Superior temporal gyrus (tissue), 1 donor: ENCODE results near the gene LYPD6.
"Not testable (repeated sequence)": the region's sequence is repeated elsewhere in the genome, so short reads cannot be mapped to it uniquely, and the experiment has no call there.

Experiments
- DNase-seq: peaks from one replicate; pipeline ENCODE4 v3.0.0-alpha.2; 2016; ENCODE audit errors: extremely low spot score

LYPD6 gene

GRCh38 chr2:149451417-149452165 lies 121.2 kb downstream of the LYPD6 start:
- DNase-seq = no peak

DNA sequence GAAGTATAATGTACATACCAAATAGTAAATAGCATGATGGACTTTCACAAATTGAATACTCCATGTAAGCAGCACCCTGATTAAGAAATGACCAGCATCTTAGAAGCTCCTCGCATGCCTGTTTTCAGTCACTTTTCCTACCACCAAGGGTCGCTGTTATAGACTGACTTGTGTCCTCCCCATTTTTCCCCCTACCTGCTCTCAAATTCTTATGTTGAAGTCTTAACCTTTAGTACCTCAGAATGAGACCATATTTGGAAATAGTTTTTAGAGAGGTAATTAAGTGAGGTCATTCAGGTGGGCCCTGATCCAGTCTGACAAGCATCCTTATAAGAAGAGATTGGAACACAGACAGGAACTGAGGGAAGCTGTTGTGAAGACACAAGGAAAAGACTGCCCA lies 125.9 kb downstream of the LYPD6 start:
- DNase-seq = no peak

GRCh38 chr2:149458502-149458901 lies 128.1 kb downstream of the LYPD6 start:
- no peak for DNase-seq

DNA sequence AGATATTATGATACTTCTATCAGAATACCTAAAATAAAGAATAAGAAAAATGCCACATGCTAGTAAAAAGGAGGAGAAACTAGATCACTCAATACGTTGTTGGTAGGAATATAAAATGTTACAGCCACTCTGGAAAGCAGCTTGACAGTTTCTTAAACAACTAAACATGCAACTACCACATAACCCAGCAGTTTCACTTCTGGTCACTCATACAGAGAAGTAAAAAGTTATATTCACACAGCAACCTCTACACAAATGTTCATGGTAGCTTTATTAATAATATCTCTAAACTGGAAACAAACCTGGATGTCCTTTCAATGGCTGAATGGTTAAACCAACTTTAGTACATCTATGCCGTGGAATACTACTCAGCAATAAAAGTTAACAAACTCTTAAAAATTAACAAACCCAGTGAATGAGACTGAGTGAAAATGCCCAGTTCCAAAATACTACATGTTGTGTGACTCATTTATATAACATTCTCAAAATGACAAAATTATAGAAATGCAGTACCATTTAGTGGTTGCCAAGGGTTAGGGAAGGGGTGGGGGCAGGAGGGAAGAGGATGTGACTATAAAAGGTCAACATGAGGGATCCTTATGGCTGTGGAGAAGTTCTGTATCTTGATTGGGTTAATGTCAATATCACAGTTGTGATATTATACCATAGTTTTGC lies 133.1 kb downstream of the LYPD6 start:
- no peak for DNase-seq

DNA sequence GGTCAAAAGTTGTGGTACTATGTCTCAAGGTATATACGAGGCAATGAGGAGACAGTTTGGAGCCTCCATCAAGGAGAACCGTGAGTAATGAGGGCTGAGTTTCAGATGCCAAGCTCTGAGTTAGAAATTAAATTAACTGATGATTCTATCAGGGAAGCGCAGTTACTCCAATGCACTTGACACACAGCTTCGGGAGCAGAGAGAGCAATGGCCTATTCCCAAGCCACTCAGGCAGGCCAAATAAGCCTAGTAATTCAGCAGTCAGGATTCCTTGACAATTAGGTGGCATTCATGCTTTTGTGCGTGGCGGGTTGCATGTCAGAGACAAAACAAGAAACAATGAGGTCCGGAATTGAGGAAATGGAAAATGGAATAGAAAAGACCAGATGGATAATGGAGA lies 134.0 kb downstream of the LYPD6 start:
- no peak for DNase-seq

GRCh38 chr2:149465873-149466272 lies 135.5 kb downstream of the LYPD6 start:
- DNase-seq = no peak

- no peak for DNase-seq
Measured at GRCh38 chr2:149466635-149467034, 136.2 kb downstream of the LYPD6 start.

DNA sequence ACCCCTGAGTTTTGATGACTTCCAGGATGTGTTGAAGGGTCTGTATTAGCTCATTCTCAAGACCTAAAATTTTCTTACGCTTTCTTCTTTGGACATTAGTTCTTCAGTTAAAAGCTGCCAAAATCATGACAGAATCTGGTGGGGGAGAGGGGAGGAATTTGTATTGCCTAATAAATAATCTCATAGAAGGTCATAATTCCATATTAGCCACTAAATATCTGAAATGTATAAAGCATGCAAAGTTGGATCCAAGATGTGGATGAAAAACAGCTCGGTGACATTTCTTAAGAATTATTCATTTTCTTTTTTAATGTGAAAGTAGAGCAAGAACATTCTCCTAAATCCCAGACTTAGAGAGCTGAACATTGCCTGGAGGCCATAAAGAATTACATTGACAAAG lies 137.0 kb downstream of the LYPD6 start:
- DNase-seq = no peak

GRCh38 chr2:149468636-149469035 lies 138.2 kb downstream of the LYPD6 start:
- DNase-seq = no peak

DNA sequence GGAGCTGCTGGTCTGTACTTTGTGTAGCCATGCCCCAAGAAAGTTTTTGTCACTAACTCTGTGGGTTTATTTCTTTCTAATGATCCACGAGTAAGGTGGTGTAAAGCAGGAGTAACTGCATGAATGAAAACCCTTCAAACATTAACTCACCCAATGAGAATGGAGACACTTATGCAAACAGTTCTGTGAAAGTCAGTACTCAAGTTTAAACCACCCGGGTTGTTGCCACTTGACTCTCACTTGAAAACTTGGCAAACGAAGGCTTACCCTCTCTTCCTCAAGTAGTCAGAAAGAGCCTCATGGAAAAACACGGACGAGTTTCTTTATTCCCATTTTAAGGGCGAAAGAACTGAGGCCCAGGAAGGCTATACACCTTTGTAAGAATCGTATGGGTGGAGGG lies 139.7 kb downstream of the LYPD6 start:
- no peak for DNase-seq

GRCh38 chr2:149472413-149472812 lies 142.0 kb downstream of the LYPD6 start:
- no peak for DNase-seq

DNA sequence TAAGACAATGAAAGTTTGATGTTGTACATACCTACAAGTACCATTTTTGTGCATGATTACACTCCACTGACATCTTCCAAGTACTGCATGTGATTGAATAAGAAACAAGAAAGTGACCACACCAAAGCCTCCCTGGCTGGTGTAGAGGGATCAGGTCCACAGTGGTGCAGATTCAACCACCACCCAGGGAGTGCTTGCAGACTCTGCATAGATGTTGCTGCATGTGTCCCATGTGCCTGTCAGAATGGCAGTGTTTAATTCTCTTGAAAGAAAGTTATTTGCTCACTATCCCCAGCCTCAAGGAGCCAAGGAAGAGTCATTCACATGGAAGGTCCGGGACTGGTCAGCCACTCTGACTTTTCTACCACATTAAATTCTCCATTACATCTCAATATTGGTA lies 142.7 kb downstream of the LYPD6 start:
- no peak for DNase-seq

DNA sequence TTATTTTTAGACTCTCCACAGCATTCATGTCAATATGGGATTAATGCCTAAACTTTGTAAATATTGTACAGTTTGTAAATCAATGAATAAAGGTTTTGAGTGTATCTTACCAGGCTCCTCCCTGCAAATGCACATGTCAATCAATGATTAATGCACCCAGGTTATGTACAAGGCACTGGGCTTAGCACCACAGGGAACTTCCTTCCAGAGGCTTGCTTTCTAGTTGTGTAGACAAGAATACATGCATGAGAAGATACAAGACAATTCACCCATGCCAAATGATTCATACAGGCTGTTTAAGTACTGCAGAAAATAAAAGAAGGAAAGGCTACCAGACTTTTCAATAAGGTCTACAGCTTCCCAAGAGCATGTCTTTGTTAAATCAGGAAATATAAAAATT lies 143.1 kb downstream of the LYPD6 start:
- DNase-seq = no peak

GRCh38 chr2:149483004-149483605 lies 152.7 kb downstream of the LYPD6 start:
- DNase-seq = no peak

DNA sequence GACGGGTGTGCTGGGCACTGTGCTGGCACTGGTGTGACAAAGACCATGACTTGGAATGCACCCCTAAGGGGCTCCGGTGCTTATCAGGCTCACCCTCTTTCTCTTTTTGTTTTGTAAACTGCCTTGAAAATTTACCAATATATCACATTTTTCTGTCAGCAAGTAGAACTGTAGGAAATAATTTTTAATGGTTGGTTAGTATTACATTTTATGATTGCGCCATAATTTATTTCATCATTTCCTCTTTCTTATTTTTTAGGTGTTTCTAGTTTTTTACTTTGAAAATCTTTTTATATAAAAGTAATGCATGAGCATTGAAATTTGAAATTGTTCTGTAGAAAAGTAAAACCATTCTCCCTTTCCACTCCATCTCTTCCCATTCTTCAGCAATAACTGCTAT lies 156.3 kb downstream of the LYPD6 start:
- DNase-seq = no peak

DNA sequence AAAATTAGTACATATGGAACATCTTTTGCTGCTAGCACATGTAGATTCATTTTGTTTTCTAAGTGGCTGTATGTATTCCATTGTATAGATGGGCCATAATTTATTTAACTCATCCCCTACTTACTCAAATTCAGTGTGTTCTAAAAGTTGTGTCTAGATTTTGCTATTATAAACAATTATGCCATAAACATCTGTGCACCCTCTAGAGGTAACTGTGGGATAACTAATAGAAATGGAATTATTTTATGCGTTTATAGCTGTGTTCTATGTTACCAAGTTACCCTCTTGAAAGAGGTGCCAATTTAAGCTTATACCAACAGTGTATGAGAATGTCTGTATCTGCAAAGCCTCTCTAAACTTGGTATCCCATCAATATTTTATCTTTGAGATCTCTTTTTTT lies 156.8 kb downstream of the LYPD6 start:
- DNase-seq = no peak

DNA sequence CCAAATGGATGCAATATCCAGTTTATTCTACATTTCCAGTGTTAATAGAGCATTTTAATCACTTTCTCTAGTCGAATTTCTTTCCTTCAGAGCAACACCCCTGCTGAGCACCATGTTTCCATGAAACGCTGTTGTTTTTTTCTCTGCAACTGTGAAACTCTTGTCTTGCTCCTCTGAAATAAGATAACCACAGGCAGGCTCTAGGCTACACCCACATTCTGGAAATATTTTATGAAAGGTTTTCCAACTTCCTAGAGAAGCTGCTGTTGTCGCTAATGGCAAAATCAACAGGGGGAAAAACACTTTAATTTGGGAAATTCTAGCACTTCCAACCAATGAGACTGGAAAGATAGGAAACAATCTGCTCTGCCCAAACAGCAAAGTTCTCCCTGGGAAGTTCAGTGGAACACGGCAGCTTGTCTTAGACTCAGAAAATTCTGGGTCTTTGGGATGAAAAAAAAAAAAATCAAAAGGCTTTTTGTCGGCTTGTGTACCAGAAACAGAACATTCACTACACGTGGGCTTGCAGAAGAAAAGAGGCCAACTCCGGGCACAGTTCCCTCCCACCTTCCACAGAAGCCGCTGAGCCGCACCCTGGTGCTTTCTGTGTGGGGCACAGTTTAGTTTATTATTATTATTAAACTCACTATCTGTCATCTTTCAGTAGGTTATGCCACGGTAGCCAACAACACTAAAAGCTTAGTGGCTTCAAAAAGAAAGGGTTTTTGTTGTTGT lies 158.5 kb downstream of the LYPD6 start:
- DNase-seq = no peak

DNA sequence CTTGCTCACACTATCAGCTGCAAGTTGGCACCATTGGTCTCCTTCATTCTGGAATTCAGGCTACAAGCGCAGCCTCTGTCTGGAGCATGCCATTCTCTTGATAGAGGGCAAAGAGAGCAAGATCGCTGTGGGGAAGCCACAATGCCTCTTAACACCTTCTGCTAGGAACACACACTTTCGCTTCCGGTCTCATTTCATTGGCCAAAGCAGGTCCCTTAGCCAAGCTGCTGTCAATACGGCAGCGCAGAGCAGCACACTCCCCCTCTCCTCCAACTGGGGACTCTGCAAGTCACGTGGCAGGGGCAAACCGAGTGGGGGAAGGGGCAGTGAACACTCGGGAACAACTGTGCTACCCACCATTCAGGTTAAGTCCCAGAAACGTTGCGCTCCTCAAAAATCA lies 159.1 kb downstream of the LYPD6 start:
- DNase-seq = no peak

GRCh38 chr2:149490296-149490695 lies 159.9 kb downstream of the LYPD6 start:
- no peak for DNase-seq

- DNase-seq = no peak
Measured at GRCh38 chr2:149492923-149493322, 162.5 kb downstream of the LYPD6 start.

DNA sequence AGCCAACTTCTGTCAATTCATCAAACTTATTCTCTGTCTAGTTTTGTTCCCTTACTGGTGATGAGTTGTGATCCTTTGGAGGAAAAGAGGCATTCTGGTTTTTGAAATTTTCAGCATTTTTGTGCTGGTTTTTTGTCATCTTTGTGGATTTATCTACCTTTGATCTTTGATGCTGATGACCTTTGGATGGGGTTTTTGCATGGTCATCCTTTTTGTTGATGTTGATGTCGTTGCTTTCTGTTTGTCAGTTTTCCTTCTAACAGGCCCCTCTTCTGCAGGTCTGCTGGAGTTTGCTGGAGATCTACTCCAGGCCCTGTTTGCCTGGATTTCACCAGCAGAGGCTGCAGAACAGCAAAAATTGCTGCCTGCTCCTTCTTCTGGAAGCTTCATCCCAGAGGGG lies 168.8 kb downstream of the LYPD6 start:
- not testable (repeated sequence) for DNase-seq

GRCh38 chr2:149506808-149507207 lies 176.4 kb downstream of the LYPD6 start:
- DNase-seq = not testable (repeated sequence)
